GM21717 (cell line): ENCODE data around the gene OR5B21.

Source experiments
- ATAC-seq: cut with Tn5 transposase; IDR thresholded peaks from one replicate; pipeline ENCODE4 v1.9.1; 2021; ENCODE audit warnings: mild to moderate bottlenecking, moderate library complexity; ENCODE audit not compliant: unreplicated experiment

OR5B21 gene

GRCh38 chr11:58508005-58508404 is at the start of gene OR5B21:
Gene OR5B21, minus strand, starts transcription at chr11:58508105. Its CDS starts 0 bp downstream, at chr11:58508105.
- no peak for ATAC-seq

GRCh38 chr11:58549644-58550043 is 41.7 kb upstream of the OR5B21 start:
- ATAC-seq = no peak

- no peak for ATAC-seq
Observed at GRCh38 chr11:58546841-58547240, 38.9 kb upstream of the OR5B21 start.

- ATAC-seq = no peak
Observed at GRCh38 chr11:58531865-58532341, 24.0 kb upstream of the OR5B21 start.

- no peak for ATAC-seq
Observed at GRCh38 chr11:58530236-58530635, 22.3 kb upstream of the OR5B21 start.

- ATAC-seq = no peak
Observed at GRCh38 chr11:58527429-58527828, 19.5 kb upstream of the OR5B21 start.

GRCh38 chr11:58526721-58527120 is 18.8 kb upstream of the OR5B21 start:
- no peak for ATAC-seq

- peak; percentile 84 for ATAC-seq
Observed at GRCh38 chr11:58525037-58525614, 17.2 kb upstream of the OR5B21 start.

GRCh38 chr11:58524232-58525036 is 16.5 kb upstream of the OR5B21 start:
- peak; percentile 30 for ATAC-seq

- no peak for ATAC-seq
Observed at GRCh38 chr11:58513747-58514367, 6.0 kb upstream of the OR5B21 start.

- no peak for ATAC-seq
Observed at GRCh38 chr11:58511636-58512035, 3.7 kb upstream of the OR5B21 start.

GRCh38 chr11:58509748-58510147 is 1.8 kb upstream of the OR5B21 start:
- no peak for ATAC-seq

- ATAC-seq = no peak
Observed at GRCh38 chr11:58508814-58509213, 909 bp upstream of the OR5B21 start.

GRCh38 chr11:58507355-58507754 is 550 bp downstream of the OR5B21 start:
- no peak for ATAC-seq

GRCh38 chr11:58506935-58507334 is 970 bp downstream of the OR5B21 start:
- no peak for ATAC-seq

- no peak for ATAC-seq
Observed at GRCh38 chr11:58505849-58506248, 2.1 kb downstream of the OR5B21 start.

- no peak for ATAC-seq
Observed at GRCh38 chr11:58504232-58504631, 3.7 kb downstream of the OR5B21 start.

- peak; percentile 91 for ATAC-seq
Observed at GRCh38 chr11:58503361-58503856, 4.5 kb downstream of the OR5B21 start.

- no peak for ATAC-seq
Observed at GRCh38 chr11:58502004-58502403, 5.9 kb downstream of the OR5B21 start.

GRCh38 chr11:58498464-58498863 is 9.4 kb downstream of the OR5B21 start:
- ATAC-seq = no peak

- no peak for ATAC-seq
Observed at GRCh38 chr11:58497951-58498350, 10.0 kb downstream of the OR5B21 start.

GRCh38 chr11:58495906-58496305 is 12.0 kb downstream of the OR5B21 start:
- ATAC-seq = peak; percentile 54
